HG03354 (cell line): ENCODE measurements around the gene ADAMTS2.

Experiments
- ATAC-seq: cut with Tn5 transposase; IDR thresholded peaks from one replicate; pipeline ENCODE4 v1.9.1; 2021; ENCODE audit warnings: mild to moderate bottlenecking; ENCODE audit not compliant: unreplicated experiment, poor library complexity, severe bottlenecking

ADAMTS2 gene

GRCh38 chr5:179260324-179261070, 84.8 kb downstream of the ADAMTS2 start:
- ATAC-seq: no peak

- ATAC-seq: no peak
These were observed 85.4 kb downstream of the ADAMTS2 start for GRCh38 chr5:179259731-179260323.

- ATAC-seq: no peak
These were observed 86.1 kb downstream of the ADAMTS2 start for GRCh38 chr5:179258922-179259730.

- no peak for ATAC-seq
These were observed 87.0 kb downstream of the ADAMTS2 start for GRCh38 chr5:179258001-179258921.

- no peak for ATAC-seq
These were observed 88.0 kb downstream of the ADAMTS2 start for GRCh38 chr5:179257176-179257682.

- no peak for ATAC-seq
These were observed 88.7 kb downstream of the ADAMTS2 start for GRCh38 chr5:179256328-179257175.

- no peak for ATAC-seq
These were observed 89.5 kb downstream of the ADAMTS2 start for GRCh38 chr5:179255527-179256327.

GRCh38 chr5:179254638-179255271, 90.5 kb downstream of the ADAMTS2 start:
- no peak for ATAC-seq

GRCh38 chr5:179253730-179254129, 91.5 kb downstream of the ADAMTS2 start:
- ATAC-seq: no peak

- ATAC-seq: no peak
These were observed 93.8 kb downstream of the ADAMTS2 start for GRCh38 chr5:179251276-179251969.

GRCh38 chr5:179250561-179251225, 94.6 kb downstream of the ADAMTS2 start:
- ATAC-seq: no peak

GRCh38 chr5:179246227-179246626, 99.0 kb downstream of the ADAMTS2 start:
- no peak for ATAC-seq

- no peak for ATAC-seq
These were observed 100.2 kb downstream of the ADAMTS2 start for GRCh38 chr5:179245031-179245430.

- no peak for ATAC-seq
These were observed 101.2 kb downstream of the ADAMTS2 start for GRCh38 chr5:179244044-179244443.

- no peak for ATAC-seq
These were observed 101.9 kb downstream of the ADAMTS2 start for GRCh38 chr5:179243333-179243732.

- ATAC-seq: no peak
These were observed 102.6 kb downstream of the ADAMTS2 start for GRCh38 chr5:179242676-179243075.
